Stimulated activated naive B cell treated with anti-CD40 and anti-IgM and Interleukin-4, amounts not matched to agents 10 μg/mL and 1 μg/mL and 100 μg/mL, for 72 hours (primary cell): Measurements from ENCODE around the gene EHD2.
A peak's percentile ranks its signal among the peaks of the same experiment; 100 is the strongest.
"Not testable (repeated sequence)": the region's sequence is repeated elsewhere in the genome, so short reads cannot be mapped to it uniquely, and the experiment has no call there.

Experiments used
- ATAC-seq, 2 donors: fragments of 150-1000 bp; cut with Tn5 transposase; replicated peaks; 2 replicates each; pipeline ENCODE4 v1.10.0; 2021; ENCODE audit warnings: moderate library complexity in 1 of 2
- DNase-seq: peaks from one replicate; pipeline ENCODE4 v3.0.0; 2021
- H3K27ac Mint-ChIP-seq: one replicate; pipeline ENCODE4 v1.8.0; 2022; ENCODE audit warnings: mild to moderate bottlenecking, mixed read lengths
- H3K27me3 Mint-ChIP-seq, 2 donors: one replicate each; pipeline ENCODE4 v1.8.0; 2022; ENCODE audit warnings: mixed read lengths in 2 of 2
- H3K36me3 Mint-ChIP-seq, 2 donors: one replicate each; pipeline ENCODE4 v1.8.0; 2022; ENCODE audit warnings: mixed read lengths in 2 of 2, mild to moderate bottlenecking in 1 of 2
- H3K4me1 Mint-ChIP-seq, 2 donors: one replicate each; pipeline ENCODE4 v1.8.0; 2022; ENCODE audit warnings: mixed read lengths in 2 of 2, mild to moderate bottlenecking in 1 of 2
- H3K4me3 Mint-ChIP-seq, 2 donors: one replicate each; pipeline ENCODE4 v1.8.0; 2022; ENCODE audit warnings: mild to moderate bottlenecking in 2 of 2, mixed read lengths in 2 of 2, moderate library complexity in 1 of 2
- H3K9me3 Mint-ChIP-seq, 2 donors: one replicate each; pipeline ENCODE4 v1.8.0; 2022; ENCODE audit warnings: mixed read lengths in 2 of 2, mild to moderate bottlenecking in 1 of 2

EHD2 gene, protein sequence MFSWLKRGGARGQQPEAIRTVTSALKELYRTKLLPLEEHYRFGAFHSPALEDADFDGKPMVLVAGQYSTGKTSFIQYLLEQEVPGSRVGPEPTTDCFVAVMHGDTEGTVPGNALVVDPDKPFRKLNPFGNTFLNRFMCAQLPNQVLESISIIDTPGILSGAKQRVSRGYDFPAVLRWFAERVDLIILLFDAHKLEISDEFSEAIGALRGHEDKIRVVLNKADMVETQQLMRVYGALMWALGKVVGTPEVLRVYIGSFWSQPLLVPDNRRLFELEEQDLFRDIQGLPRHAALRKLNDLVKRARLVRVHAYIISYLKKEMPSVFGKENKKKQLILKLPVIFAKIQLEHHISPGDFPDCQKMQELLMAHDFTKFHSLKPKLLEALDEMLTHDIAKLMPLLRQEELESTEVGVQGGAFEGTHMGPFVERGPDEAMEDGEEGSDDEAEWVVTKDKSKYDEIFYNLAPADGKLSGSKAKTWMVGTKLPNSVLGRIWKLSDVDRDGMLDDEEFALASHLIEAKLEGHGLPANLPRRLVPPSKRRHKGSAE

DNA sequence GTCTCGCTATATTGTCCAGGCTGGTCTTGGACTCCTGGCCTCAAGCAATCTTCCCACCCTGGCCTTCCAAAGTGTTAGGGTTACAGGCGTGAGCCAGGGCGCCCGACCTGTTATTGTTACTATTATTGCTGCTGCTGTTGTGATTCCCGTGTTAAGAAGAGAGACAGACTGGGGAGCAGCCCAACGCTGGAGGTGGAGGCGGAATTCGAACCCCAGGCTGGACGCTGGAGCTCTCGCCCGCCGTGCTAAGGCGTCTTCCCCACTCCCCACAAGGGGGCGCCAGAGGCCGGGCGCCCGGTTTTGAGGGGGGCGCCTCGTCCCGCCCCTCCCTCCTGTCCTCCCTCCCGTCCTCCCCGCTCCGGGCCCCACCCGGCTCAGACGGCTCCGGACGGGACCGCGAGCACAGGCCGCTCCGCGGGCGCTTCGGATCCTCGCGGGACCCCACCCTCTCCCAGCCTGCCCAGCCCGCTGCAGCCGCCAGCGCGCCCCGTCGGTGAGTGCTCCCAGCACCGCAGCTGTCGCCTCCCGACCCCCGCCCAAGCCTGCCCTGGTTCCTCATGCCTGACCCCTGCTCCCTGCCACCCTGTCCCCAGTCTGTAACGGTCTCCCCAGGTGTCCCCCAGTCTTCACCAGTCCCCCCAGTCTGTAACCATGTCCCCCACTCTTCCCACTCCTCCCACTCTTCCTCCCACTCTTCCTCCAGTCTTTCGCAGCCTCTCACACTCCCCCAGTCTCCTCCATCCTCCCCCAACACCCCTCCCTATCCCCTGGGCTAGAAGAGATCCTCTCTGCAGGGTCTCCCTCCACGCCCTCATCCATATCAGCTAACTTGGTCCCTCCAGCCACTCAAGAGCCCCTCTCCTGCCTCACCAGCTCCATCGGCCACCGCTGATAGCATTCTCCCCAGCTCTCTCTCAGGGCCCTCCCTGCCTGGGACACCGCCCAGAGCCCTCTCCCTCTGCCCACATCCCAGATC lies at the start of gene EHD2:
Gene EHD2, plus strand, starts transcription at position 377 of the 976 bp plus-strand sequence. CDS start 3,191 bp downstream, outside the sequence.
- DNase-seq (no peak), ATAC-seq (peak; percentile 52 to 58)
- Mint-ChIP-seq H3K27me3 (peaks cover 47 to 52% of the 10 kb centered on the region in 2 donors), H3K4me3 (peak within 1 kb of the TSS in 1 of 2 donors; percentile 17), H3K27ac (no peak within 1 kb of the TSS), H3K4me1 (peaks cover 0 to 2% of the 10 kb centered on the region in 2 donors), H3K9me3 (peaks cover 8 to 10% of the 10 kb centered on the region in 2 donors), H3K36me3 (peaks cover 6 to 8% of the 10 kb centered on the region in 2 donors)

DNA sequence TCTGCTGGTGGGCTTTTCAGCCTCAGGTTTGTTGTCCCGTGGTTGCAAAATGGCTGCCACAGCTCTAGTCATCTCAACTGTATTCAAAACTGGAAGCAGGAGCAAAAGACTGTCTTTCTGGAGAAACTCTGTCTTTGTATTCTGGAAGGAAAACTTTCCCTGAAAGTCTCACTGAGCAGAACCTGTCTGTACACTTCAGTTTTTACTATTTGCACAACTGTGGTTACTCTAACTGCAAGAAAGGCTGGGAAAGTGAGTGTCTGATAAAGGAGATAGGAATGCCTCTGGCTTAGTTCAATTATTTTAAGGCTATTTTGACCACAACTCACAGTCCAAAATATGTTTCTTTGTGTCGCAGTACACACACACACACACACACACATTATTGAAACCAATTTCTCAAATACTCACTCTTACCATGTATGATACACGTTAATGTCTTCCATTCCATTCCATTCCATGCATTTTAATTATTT lies 49.7 kb upstream of the EHD2 start:
- DNase-seq (no peak), ATAC-seq (no peak)
- Mint-ChIP-seq H3K27ac (no peak overlapping the region), H3K9me3 (no peaks in the 10 kb centered on the region), H3K4me1 (peaks cover 16 to 29% of the 10 kb centered on the region in 2 donors), H3K4me3 (no peak overlapping the region), H3K36me3 (peaks cover 9 to 22% of the 10 kb centered on the region in 2 donors), H3K27me3 (no peaks in the 10 kb centered on the region)

DNA sequence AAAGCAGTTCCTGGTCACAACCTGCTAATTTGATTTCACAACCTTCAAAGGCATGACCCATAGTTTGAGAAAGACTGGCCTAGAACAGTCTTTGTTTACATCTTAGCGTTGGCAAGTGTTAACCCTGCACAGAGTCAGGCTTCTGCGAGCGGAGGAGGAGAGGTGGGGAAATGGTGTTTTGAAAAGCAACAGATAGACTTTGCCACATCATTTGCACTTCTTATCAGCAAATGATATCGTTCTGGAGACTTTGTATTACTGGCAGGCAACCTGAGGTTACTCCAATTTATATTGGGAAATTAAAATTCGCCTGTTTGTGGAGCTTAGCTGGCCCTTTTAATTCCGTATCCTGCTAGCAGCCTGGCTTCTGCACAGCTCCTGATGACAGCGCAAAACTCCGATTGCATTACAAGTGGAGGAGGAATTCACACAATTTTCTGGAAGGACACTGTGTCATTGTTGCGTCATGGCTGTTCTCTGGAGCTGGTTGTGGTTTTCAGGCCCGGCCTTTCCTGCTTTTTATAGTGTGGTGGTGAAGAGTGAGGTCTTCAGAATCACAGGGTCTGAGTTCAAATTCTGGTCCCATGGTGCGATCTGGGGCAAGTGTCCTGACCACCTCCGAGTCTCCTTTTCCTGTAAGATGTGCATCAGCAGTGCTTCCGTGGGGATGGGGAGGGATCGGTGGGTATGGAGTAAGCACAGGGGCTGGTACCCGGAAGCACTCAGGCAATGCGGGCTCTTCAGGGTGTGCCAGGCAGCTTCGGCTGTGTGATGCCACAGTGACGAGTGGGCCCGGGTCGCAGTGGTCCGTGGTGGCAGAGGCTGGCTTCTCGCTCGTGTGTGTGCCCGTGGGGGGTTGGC lies 49.1 kb upstream of the EHD2 start:
- Mint-ChIP-seq H3K27ac (no peak overlapping the region), H3K27me3 (no peaks in the 10 kb centered on the region), H3K4me1 (peaks cover 16 to 29% of the 10 kb centered on the region in 2 donors), H3K4me3 (no peak overlapping the region), H3K9me3 (no peaks in the 10 kb centered on the region), H3K36me3 (peaks cover 9 to 22% of the 10 kb centered on the region in 2 donors)
- DNase-seq = no peak
- no peak for ATAC-seq

DNA sequence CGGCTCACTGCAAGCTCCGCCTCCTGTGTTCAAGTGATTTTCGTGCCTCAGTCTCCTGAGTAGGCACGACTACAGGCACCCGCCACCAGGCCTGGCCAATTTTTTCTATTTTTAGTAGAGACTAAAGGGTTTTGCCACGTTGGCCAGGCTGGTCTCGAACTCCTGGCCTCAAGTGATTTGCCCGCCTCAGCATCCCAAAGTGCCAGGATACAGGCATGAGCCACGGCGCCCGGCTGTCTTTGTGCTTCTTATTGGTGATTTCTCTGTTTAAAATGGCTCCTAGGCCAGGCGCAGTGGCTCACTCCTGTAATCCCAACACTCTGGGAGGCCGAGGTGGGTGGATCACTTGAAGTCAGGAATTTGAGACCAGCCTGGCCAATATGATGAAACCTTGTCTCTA lies 44.7 kb upstream of the EHD2 start:
- not testable (repeated sequence) for H3K27me3 Mint-ChIP-seq, ATAC-seq, H3K9me3 Mint-ChIP-seq, DNase-seq, H3K27ac Mint-ChIP-seq, H3K4me1 Mint-ChIP-seq, H3K4me3 Mint-ChIP-seq
- H3K36me3 Mint-ChIP-seq = peaks cover 16 to 37% of the 10 kb centered on the region in 2 donors

DNA sequence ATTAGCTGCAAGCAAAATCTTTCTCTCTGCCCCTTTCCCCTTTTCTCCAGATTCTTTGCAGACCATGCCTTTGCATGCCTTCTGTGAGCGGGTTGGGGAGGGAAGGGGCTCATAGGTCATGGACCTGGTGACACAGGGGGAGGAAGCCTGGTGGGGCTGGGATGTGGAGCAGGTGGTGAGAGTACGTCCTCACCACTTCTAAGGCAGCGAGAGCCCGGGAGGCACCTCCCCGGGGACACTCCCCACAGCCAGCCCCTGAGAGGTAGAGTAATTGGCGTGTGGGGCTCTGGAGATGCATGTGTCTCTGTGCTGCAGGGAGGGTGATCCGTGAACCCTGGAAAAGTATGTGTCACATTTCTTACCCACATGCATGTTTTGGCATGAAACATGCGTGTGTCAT lies 42.5 kb upstream of the EHD2 start:
- H3K4me3 Mint-ChIP-seq = no peak overlapping the region
- ATAC-seq = no peak
- DNase-seq = no peak
- H3K36me3 Mint-ChIP-seq = peaks cover 28 to 52% of the 10 kb centered on the region in 2 donors
- no peaks in the 10 kb centered on the region for H3K27me3 Mint-ChIP-seq
- H3K4me1 Mint-ChIP-seq = peaks cover 0 to 8% of the 10 kb centered on the region in 2 donors
- H3K27ac Mint-ChIP-seq = no peak overlapping the region
- no peaks in the 10 kb centered on the region for H3K9me3 Mint-ChIP-seq

DNA sequence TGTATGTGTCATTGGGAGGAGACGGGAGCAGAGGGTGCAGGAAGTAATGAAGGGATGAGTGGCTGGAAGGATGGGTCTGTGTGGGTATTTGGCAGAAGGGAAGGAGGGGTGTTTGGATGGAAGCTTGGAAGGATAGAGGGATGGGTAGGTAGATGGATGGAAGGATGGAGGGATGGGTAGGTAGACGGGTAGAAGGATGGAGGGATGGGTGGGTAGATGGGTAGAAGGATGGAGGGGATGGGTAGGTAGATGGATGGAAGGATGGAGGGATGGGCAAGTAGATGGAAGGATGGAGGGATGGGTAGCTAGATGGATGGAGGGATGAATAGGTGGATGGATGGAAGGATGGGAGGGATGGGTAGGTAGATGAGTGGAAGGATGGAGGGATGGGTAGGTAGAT lies 41.7 kb upstream of the EHD2 start:
- Mint-ChIP-seq H3K4me3 (no peak overlapping the region), H3K9me3 (no peaks in the 10 kb centered on the region), H3K4me1 (peaks cover 0 to 8% of the 10 kb centered on the region in 2 donors), H3K27ac (no peak overlapping the region), H3K27me3 (no peaks in the 10 kb centered on the region), H3K36me3 (peaks cover 28 to 58% of the 10 kb centered on the region in 2 donors)
- no peak for ATAC-seq
- no peak for DNase-seq

DNA sequence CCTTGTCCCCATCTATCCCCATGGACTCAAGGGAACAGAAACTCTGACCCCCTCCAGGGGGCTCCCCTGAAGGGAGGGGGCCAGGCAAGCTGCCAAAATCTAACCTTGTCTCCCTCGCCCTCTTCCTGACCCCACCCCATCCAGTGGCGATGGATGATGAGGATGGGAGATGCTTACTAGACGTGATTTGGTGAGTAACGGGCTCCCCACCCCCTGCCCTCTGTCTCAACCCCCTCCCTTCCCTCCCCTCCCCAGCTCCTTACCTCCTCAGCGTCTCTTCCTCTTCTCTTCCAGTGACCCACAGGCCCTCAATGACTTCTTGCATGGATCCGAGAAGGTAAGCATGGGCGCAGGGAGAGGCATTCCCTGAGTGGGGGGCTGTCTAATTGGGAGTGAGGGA lies 39.8 kb upstream of the EHD2 start:
- Mint-ChIP-seq H3K36me3 (peaks cover 25 to 62% of the 10 kb centered on the region in 2 donors), H3K27ac (peak overlapping the region; percentile 75)
- ATAC-seq = no peak

DNA sequence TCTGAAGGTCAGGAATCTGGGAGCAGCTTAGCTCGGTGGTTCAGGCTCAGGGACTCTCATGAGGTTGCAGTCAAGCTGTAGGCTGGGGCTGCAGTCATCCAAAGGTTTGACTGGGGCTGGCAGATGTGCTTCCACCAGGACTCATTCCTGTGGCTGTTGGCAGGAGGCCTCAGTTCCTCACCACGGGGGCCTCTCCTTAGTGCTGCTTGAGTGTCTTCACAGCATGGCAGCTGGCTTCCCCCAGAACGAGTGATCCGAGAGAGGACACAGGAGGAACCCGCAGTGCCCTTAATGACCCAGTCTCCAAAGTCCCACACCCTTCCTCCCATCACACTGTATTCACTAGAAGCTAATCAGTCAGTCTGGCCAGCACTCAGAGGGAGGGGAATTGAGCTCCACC lies 38.7 kb upstream of the EHD2 start:
- no peaks in the 10 kb centered on the region for H3K27me3 Mint-ChIP-seq
- H3K4me3 Mint-ChIP-seq = no peak overlapping the region
- H3K9me3 Mint-ChIP-seq = no peaks in the 10 kb centered on the region
- DNase-seq (no peak), ATAC-seq (no peak)
- H3K36me3 Mint-ChIP-seq = peaks cover 25 to 70% of the 10 kb centered on the region in 2 donors
- no peak overlapping the region for H3K27ac Mint-ChIP-seq
- peaks cover 0 to 6% of the 10 kb centered on the region in 2 donors for H3K4me1 Mint-ChIP-seq

More for the DNA sequence above, 39.8 kb upstream of the EHD2 start:
- Mint-ChIP-seq H3K4me1 (peaks cover 0 to 6% of the 10 kb centered on the region in 2 donors), H3K27me3 (no peaks in the 10 kb centered on the region), H3K4me3 (no peak overlapping the region), H3K9me3 (no peaks in the 10 kb centered on the region)
- DNase-seq = no peak

DNA sequence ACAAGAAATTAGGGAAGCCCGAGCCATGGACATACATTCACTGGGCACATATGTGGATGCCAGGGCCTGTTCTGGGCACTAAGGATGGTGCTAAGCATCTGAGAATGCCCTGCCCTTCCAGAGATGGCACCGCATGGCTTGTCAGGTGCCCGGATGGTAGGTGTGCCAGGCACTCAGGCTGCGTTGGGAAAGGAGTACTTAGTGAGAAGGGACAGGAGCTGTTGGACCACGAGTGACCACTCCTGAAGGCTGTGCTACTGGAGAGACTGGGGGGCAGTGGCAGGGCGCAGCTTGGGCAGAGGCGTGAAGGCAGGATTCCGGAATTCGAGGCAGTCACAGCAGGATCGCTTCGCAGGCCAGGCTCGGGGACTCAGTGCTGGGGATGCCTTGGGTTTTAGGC lies 38.0 kb upstream of the EHD2 start:
- DNase-seq (no peak), ATAC-seq (no peak)
- Mint-ChIP-seq H3K9me3 (no peaks in the 10 kb centered on the region), H3K4me1 (peaks cover 0 to 4% of the 10 kb centered on the region in 2 donors), H3K4me3 (no peak overlapping the region), H3K27me3 (no peaks in the 10 kb centered on the region), H3K27ac (peak overlapping the region; percentile 49), H3K36me3 (peaks cover 22 to 66% of the 10 kb centered on the region in 2 donors)

DNA sequence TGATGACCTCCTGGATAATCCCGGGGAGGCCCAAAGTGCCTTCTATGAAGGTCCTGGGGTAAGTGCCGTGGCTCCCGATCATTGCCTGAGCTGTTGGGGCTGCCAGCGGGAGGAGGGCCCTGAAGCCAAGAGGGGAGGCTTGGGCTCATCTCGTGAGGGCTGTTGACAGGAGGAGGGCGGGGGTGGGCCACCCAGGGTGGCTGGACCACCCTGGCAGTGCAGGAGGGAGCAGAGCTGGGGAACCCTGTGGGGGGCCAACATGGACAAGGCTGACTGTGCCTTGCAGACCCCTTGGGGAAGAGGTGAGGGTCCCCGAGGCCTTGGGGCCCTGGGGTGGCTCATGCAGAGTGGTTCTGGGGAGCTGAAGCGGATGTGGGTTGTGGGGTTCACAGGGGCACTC lies 37.4 kb upstream of the EHD2 start:
- no peak overlapping the region for H3K27ac Mint-ChIP-seq

DNA sequence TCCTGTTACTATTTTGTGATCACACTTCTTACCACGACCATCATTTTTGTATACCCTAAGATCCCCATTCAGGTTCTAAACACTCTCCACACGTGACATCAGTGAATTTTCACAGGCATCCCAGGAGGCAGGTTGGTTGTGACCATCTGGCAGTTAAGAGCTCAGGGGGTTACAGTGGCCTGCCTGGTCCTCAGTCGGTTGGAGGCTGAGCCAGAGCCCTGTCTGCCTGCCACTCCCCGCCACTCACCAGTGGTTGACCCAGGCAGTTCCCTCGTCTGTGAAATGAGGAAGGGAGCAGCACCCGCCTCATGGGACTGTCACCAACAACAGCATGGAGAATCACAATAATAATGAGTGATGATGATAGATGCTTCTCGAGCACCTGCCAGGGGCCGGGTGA lies 36.4 kb upstream of the EHD2 start:
- DNase-seq (no peak), ATAC-seq (no peak)
- no peaks in the 10 kb centered on the region for H3K27me3 Mint-ChIP-seq
- H3K4me1 Mint-ChIP-seq = peaks cover 3 to 6% of the 10 kb centered on the region in 2 donors
- no peak overlapping the region for H3K27ac Mint-ChIP-seq
- H3K36me3 Mint-ChIP-seq = peaks cover 21 to 57% of the 10 kb centered on the region in 2 donors
- H3K9me3 Mint-ChIP-seq = no peaks in the 10 kb centered on the region
- H3K4me3 Mint-ChIP-seq = no peak overlapping the region

More for the DNA sequence above, 37.4 kb upstream of the EHD2 start:
- H3K9me3 Mint-ChIP-seq = no peaks in the 10 kb centered on the region
- no peaks in the 10 kb centered on the region for H3K27me3 Mint-ChIP-seq
- no peak for DNase-seq
- no peaks in the 10 kb centered on the region for H3K4me1 Mint-ChIP-seq
- no peak for ATAC-seq
- H3K36me3 Mint-ChIP-seq = peaks cover 18 to 60% of the 10 kb centered on the region in 2 donors
- H3K4me3 Mint-ChIP-seq = no peak overlapping the region

DNA sequence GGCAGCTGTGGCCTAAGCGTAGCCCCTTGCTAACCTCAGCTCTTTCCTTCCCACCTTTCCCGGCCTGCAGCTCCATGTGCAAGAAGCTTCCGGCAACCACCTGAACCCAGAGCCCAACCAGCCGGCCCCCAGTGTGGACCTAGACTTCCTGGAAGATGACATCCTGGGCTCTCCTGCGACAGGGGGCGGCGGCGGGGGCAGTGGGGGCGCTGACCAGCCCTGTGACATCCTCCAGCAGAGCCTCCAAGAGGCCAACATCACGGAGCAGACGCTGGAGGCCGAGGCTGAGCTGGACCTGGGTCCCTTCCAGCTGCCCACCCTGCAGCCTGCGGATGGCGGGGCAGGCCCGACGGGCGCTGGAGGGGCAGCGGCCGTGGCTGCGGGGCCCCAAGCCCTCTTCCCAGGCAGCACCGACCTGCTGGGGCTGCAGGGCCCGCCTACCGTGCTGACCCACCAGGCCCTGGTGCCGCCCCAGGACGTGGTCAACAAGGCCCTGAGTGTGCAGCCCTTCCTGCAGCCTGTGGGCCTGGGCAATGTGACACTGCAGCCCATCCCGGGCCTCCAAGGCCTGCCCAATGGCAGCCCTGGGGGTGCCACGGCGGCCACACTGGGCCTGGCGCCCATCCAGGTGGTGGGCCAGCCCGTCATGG lies 33.8 kb upstream of the EHD2 start:
- Mint-ChIP-seq H3K27ac (no peak overlapping the region), H3K27me3 (no peaks in the 10 kb centered on the region)
- DNase-seq = no peak

More for the DNA sequence above, 33.8 kb upstream of the EHD2 start:
- ATAC-seq = no peak
- H3K4me3 Mint-ChIP-seq = no peak overlapping the region
- peaks cover 16 to 53% of the 10 kb centered on the region in 2 donors for H3K36me3 Mint-ChIP-seq
- no peaks in the 10 kb centered on the region for H3K9me3 Mint-ChIP-seq
- peaks cover 3 to 6% of the 10 kb centered on the region in 2 donors for H3K4me1 Mint-ChIP-seq
